ENCODE data around the gene TXNDC16. TPM values are rescaled to one million over a fixed set of nuclear protein-coding genes. Genes with fewer than 3 reads are reported as not detected.

Gene TXNDC16
- total RNA-seq, 1 experiment from 2014 or later, result 10.9 TPM

- CTCF ChIA-PET, result no interaction called here
- no peak for DNase-seq (ENCODE audit: low spot score)
Measured at GRCh38 chr14:52397844-52398243, 154.5 kb downstream of the TXNDC16 start.

GRCh38 chr14:52395728-52396127 lies 156.6 kb downstream of the TXNDC16 start:
- ATAC-seq (no peak), DNase-seq (ENCODE audit: low spot score) (no peak)
- no peak overlapping the region for H3K27ac Mint-ChIP-seq
- H3K9me3 Mint-ChIP-seq, result peaks cover 16% of the 10 kb centered on the region
- CTCF ChIA-PET, result no interaction called here
- peaks cover 10% of the 10 kb centered on the region; the same call in 1 of the 2 replicates for H3K4me1 Mint-ChIP-seq
- no peak overlapping the region for H3K4me3 Mint-ChIP-seq
- POLR2A ChIA-PET, result no interaction called here
- H3K27me3 Mint-ChIP-seq (ENCODE audit: low read depth), result no peaks in the 10 kb centered on the region
- TF ChIP-seq NR3C1 (CRISPR knock-in tag; conservative IDR thresholded peaks at IDR 0.05; ENCODE audit: low read depth) (no peak), MAX (CRISPR knock-in tag; IDR thresholded peaks at IDR 0.05) (no peak), EMX1 (CRISPR knock-in tag; IDR thresholded peaks at IDR 0.05) (no peak)
- TF ChIP-seq, protein P1, sequence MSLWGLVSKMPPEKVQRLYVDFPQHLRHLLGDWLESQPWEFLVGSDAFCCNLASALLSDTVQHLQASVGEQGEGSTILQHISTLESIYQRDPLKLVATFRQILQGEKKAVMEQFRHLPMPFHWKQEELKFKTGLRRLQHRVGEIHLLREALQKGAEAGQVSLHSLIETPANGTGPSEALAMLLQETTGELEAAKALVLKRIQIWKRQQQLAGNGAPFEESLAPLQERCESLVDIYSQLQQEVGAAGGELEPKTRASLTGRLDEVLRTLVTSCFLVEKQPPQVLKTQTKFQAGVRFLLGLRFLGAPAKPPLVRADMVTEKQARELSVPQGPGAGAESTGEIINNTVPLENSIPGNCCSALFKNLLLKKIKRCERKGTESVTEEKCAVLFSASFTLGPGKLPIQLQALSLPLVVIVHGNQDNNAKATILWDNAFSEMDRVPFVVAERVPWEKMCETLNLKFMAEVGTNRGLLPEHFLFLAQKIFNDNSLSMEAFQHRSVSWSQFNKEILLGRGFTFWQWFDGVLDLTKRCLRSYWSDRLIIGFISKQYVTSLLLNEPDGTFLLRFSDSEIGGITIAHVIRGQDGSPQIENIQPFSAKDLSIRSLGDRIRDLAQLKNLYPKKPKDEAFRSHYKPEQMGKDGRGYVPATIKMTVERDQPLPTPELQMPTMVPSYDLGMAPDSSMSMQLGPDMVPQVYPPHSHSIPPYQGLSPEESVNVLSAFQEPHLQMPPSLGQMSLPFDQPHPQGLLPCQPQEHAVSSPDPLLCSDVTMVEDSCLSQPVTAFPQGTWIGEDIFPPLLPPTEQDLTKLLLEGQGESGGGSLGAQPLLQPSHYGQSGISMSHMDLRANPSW (CRISPR knock-in tag; conservative IDR thresholded peaks at IDR 0.05; ENCODE audit: low read depth), result no peak
- peaks cover 4% of the 10 kb centered on the region; the same call in 1 of the 2 replicates for H3K36me3 Mint-ChIP-seq

More at GRCh38 chr14:52397844-52398243, 154.5 kb downstream of the TXNDC16 start:
- Mint-ChIP-seq H3K36me3 (peaks cover 4% of the 10 kb centered on the region; the same call in 1 of the 2 replicates), H3K27me3 (ENCODE audit: low read depth) (no peaks in the 10 kb centered on the region; the same call in 1 of the 2 replicates), H3K27ac (no peak overlapping the region), H3K4me3 (no peak overlapping the region), H3K9me3 (peaks cover 16% of the 10 kb centered on the region), H3K4me1 (peaks cover 10% of the 10 kb centered on the region; the same call in 1 of the 2 replicates)
- POLR2A ChIA-PET, result no interaction called here
- no peak for ATAC-seq
- no peak for TF ChIP-seq JAZF1 (CRISPR knock-in tag; IDR thresholded peaks at IDR 0.05)
- TF ChIP-seq NFE2L1 (CRISPR knock-in tag; IDR thresholded peaks at IDR 0.05), result no peak
- no peak for TF ChIP-seq OVOL2 (CRISPR knock-in tag; IDR thresholded peaks at IDR 0.05; ENCODE audit: borderline replicate concordance)
- TF ChIP-seq, protein P2, sequence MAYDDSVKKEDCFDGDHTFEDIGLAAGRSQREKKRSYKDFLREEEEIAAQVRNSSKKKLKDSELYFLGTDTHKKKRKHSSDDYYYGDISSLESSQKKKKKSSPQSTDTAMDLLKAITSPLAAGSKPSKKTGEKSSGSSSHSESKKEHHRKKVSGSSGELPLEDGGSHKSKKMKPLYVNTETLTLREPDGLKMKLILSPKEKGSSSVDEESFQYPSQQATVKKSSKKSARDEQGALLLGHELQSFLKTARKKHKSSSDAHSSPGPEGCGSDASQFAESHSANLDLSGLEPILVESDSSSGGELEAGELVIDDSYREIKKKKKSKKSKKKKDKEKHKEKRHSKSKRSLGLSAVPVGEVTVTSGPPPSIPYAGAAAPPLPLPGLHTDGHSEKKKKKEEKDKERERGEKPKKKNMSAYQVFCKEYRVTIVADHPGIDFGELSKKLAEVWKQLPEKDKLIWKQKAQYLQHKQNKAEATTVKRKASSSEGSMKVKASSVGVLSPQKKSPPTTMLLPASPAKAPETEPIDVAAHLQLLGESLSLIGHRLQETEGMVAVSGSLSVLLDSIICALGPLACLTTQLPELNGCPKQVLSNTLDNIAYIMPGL (CRISPR knock-in tag; IDR thresholded peaks at IDR 0.05), result no peak

DNA sequence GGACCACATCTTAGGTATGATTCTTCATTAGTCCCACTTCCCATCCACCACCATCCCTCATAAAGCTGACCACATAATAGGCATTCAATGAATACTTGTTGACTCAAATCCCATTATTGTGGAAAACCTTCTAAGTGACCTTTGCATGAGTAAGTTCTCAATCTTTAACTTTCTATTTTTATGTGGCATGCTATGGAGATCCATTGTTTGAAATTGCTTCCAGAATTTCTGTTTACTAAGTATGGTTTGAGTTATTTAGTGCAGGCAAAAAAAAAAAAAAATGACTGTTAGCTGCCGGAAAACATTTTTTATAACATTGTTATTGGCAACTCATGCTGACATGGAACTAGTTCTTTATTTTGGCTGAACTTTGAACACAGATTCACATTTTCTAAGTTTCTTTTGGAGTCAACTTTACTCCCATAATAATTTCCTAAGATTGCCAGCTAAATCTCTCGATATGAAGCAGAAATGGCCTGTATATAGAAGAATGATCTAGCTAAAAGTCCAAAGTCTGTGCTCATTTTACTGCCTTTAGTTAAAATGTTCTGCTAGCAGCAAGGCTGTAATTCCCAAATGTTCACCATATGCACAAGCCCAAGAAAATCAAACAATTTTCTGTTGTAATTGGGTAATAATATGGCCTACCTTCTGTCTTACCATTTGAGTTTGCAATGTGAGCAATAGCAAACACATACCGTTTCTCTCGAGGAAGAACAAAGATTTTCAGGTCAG lies 160.3 kb downstream of the TXNDC16 start:
- TF ChIP-seq ZNF219 (CRISPR knock-in tag; IDR thresholded peaks at IDR 0.05; ENCODE audit: borderline replicate concordance) (no peak), JAZF1 (CRISPR knock-in tag; IDR thresholded peaks at IDR 0.05) (no peak)
- peaks cover 9% of the 10 kb centered on the region for H3K9me3 Mint-ChIP-seq
- H3K27ac Mint-ChIP-seq, result no peak overlapping the region
- peaks cover 3% of the 10 kb centered on the region; the same call in 1 of the 2 replicates for H3K36me3 Mint-ChIP-seq
- CTCF ChIA-PET, result no interaction called here
- H3K4me3 Mint-ChIP-seq, result no peak overlapping the region
- H3K27me3 Mint-ChIP-seq (ENCODE audit: low read depth), result 0 out of 2 replicates have a peak, but pooled peaks cover 3% of the 10 kb centered on the region
- ATAC-seq (no peak), DNase-seq (ENCODE audit: low spot score) (no peak)
- POLR2A ChIA-PET, result no interaction called here
- H3K4me1 Mint-ChIP-seq, result no peaks in the 10 kb centered on the region

Other genes with a start within 250 kb of the TXNDC16 start
- 0.92 to 1.2 TPM (median 0.99 TPM) in 3 replicates for gene PTGER2, start 238.2 kb downstream of the TXNDC16 start, total RNA-seq (2021)
- gene GPR137C, start 331 bp upstream of the TXNDC16 start, total RNA-seq (2021), result 2.7 to 4.1 TPM (median 4.0 TPM) in 3 replicates
- 44.6 to 58.8 TPM (median 57.8 TPM) in 3 replicates for gene ERO1A, start 143.1 kb upstream of the TXNDC16 start, total RNA-seq (2021)
- gene PSMC6, start 154.7 kb upstream of the TXNDC16 start, total RNA-seq (2021), result 74.7 to 96.4 TPM (median 89.1 TPM) in 3 replicates
- 21.1 to 22.8 TPM (median 21.4 TPM) in 3 replicates for gene STYX, start 177.7 kb upstream of the TXNDC16 start, total RNA-seq (2021)
- 39.5 to 43.5 TPM (median 43.5 TPM) in 3 replicates for gene GNPNAT1, start 239.1 kb upstream of the TXNDC16 start, total RNA-seq (2021)